Esophagus muscularis mucosa (tissue), 4 donors: ENCODE results near the gene SLC25A25. TPM values are rescaled to one million over a fixed set of nuclear protein-coding genes. Genes with fewer than 3 reads are reported as not detected.

Source experiments
- DNase-seq: peaks from one replicate; pipeline ENCODE4 v3.0.0-alpha.2; 2017; ENCODE audit errors: extremely low spot score
- H3K27ac ChIP-seq, 4 donors: fragments of 200-600 bp; sonication (generic); replicated peaks in 1 of 4; 1 replicate in 3 of 4; 2 replicates in 1 of 4; pipeline ENCODE4 v1.5.1; 2016 to 2019; ENCODE audit warnings: mild to moderate bottlenecking in 1 of 4
- H3K27me3 ChIP-seq, 4 donors: fragments of 200-600 bp; sonication (generic); one replicate each; pipeline versions ENCODE4 v1.5.1 to v1.6.0; 2016 to 2019
- H3K36me3 ChIP-seq, 4 donors: fragments of 200-600 bp; sonication (generic); one replicate each; pipeline ENCODE4 v1.5.1; 2016 to 2019
- H3K4me1 ChIP-seq, 4 donors: fragments of 200-600 bp; sonication (generic); one replicate each; pipeline ENCODE4 v1.5.1; 2016 to 2019
- H3K4me3 ChIP-seq, 4 donors: fragments of 200-600 bp; sonication (generic); 1 replicate in 2 of 4; 2 replicates in 2 of 4; pipeline ENCODE4 v1.5.1; 2016 to 2019; ENCODE audit warnings: mild to moderate bottlenecking in 4 of 4, moderate library complexity in 1 of 4
- H3K9me3 ChIP-seq, 4 donors: fragments of 200-600 bp; sonication (generic); 1 replicate in 3 of 4; 2 replicates in 1 of 4; pipeline ENCODE4 v1.5.1; 2016 to 2019
- EP300 ChIP-seq: sonication (generic); formaldehyde crosslinking; IDR thresholded peaks from one replicate; pipeline ENCODE4 v1.6.1; 2017; ENCODE audit warnings: antibody characterized with exemption
- POLR2A ChIP-seq: fragments of 450-650 bp; IDR thresholded peaks from one replicate; pipeline ENCODE4 v1.6.1; 2017; ENCODE audit warnings: antibody characterized with exemption, moderate library complexity, mild to moderate bottlenecking, low read depth
- POLR2AphosphoS5 ChIP-seq, 2 donors: sonication (generic); formaldehyde crosslinking; IDR thresholded peaks; one replicate each; pipeline ENCODE4 v1.6.1; 2017; ENCODE audit warnings: antibody characterized with exemption in 2 of 2
- WGBS: methylation state at CpG from one replicate; pipeline ENCODE4 v1.1.5; 2018; 5-methylcytosine and 5-hydroxymethylcytosine counted together
- intact Hi-C: fragments of 100-400 bp; cut with DNase I; formaldehyde crosslinking; loops from one replicate; pipeline ENCODE4 v1.15.1; 2023
- total RNA-seq, 4 donors: library from RNA; depleted of rRNA; stranded (reverse); fragments of >200 nt; gene quantifications; one replicate each; pipeline versions ENCODE4 v1.1.0 to v1.2.1, GENCODE V29; 2016
- TF ChIP-seq, protein P1 (sequence below), 3 experiments: fragments of 200-600 bp in 2 of 3; fragments of 450-650 bp in 1 of 3; sonication (generic) in 2 of 3; IDR thresholded peaks; one replicate each; pipeline ENCODE4 v1.5.1; 2017 to 2019; ENCODE audit warnings: antibody characterized with exemption in 3 of 3, mild to moderate bottlenecking in 2 of 3, moderate library complexity in 1 of 3

Gene SLC25A25
- total RNA-seq, 4 donors from 2014 or later: 14.5 to 140 (median 21.3) TPM

DNA sequence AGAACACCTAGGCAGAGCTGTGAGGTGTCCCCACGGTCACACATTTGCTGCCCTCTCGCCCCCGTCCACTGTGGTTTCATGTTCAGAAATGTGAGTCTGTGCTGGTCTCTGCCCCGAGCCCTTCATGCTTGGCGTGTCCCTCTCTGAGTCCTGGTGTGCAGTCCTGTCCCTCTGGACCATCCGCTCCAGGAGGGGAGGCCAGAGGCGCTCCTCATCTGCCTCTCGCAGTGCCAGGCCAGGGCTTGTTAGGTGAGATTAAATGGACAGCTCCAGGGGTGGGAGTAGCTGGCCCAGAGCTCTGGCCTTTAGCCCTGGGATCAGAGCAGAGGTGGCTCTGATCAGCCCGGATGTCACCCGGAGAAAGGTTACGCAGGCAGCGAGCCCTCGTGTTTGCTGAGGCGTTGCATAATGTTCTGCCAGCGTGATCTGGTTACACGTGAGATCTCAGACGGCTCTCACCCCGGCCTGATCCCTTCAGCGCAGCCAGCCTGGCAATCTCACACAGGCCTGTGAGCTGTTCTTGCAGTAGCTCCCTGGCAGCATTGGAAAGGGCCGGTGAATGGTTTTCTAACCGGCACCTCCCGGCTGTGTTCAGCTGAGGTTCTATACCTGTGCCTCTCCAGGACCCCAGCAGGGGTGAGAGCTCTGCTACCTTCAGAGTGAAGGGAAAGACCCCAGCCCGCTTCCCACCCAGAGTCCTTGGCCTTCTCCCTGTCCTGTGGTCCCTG, 35.0 kb downstream of the SLC25A25 start:
- Histone ChIP-seq H3K9me3 (no peaks in the 10 kb centered on the region), H3K36me3 (peaks cover 61 to 74% (median 68%) of the 10 kb centered on the region in 4 donors), H3K4me3 (no peak overlapping the region), H3K27ac (peak overlapping the region in 2 of 4 donors; percentile 3 to 10), H3K27me3 (no peaks in the 10 kb centered on the region), H3K4me1 (peaks cover 42 to 64% (median 57%) of the 10 kb centered on the region in 4 donors)
- 100% methylated on average over 6 of the region's 23 CpGs for WGBS
- intact Hi-C loops: no loop called here
- DNase-seq: no peak
- TF ChIP-seq, protein P1, sequence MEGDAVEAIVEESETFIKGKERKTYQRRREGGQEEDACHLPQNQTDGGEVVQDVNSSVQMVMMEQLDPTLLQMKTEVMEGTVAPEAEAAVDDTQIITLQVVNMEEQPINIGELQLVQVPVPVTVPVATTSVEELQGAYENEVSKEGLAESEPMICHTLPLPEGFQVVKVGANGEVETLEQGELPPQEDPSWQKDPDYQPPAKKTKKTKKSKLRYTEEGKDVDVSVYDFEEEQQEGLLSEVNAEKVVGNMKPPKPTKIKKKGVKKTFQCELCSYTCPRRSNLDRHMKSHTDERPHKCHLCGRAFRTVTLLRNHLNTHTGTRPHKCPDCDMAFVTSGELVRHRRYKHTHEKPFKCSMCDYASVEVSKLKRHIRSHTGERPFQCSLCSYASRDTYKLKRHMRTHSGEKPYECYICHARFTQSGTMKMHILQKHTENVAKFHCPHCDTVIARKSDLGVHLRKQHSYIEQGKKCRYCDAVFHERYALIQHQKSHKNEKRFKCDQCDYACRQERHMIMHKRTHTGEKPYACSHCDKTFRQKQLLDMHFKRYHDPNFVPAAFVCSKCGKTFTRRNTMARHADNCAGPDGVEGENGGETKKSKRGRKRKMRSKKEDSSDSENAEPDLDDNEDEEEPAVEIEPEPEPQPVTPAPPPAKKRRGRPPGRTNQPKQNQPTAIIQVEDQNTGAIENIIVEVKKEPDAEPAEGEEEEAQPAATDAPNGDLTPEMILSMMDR (IDR thresholded peaks at IDR 0.05): no peak
- TF ChIP-seq EP300 (no peak), POLR2AphosphoS5 (IDR thresholded peaks at IDR 0.05) (no peak), POLR2A (no peak)

DNA sequence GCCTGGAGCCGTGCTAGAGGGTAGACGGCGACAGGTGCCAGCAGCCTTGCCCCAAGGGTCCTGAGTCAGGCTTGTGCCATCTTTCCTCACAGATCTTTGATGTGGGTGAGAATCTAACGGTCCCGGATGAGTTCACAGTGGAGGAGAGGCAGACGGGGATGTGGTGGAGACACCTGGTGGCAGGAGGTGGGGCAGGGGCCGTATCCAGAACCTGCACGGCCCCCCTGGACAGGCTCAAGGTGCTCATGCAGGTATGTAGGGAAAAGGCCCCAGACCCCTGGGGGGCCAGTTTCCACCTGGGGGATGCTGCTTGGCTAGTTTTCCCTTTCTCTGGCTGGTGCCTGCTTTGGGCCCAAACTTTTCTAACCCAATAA, 35.5 kb downstream of the SLC25A25 start:
- H3K27ac ChIP-seq: peak overlapping the region in 1 of 4 donors; percentile 10
- no peaks in the 10 kb centered on the region for H3K9me3 ChIP-seq
- DNase-seq: no peak
- H3K36me3 ChIP-seq: peaks cover 65 to 79% (median 73%) of the 10 kb centered on the region in 4 donors
- no peak for TF ChIP-seq EP300
- TF ChIP-seq, protein P1 (IDR thresholded peaks at IDR 0.05): peak in 1 of 3 experiments; percentile 6
- no peak for TF ChIP-seq POLR2A
- no peak overlapping the region for H3K4me3 ChIP-seq
- H3K4me1 ChIP-seq: peaks cover 43 to 59% (median 58%) of the 10 kb centered on the region in 4 donors
- H3K27me3 ChIP-seq: no peaks in the 10 kb centered on the region
- WGBS: 47% methylated on average over 5 of the region's 8 CpGs
- intact Hi-C loops: no loop called here

DNA sequence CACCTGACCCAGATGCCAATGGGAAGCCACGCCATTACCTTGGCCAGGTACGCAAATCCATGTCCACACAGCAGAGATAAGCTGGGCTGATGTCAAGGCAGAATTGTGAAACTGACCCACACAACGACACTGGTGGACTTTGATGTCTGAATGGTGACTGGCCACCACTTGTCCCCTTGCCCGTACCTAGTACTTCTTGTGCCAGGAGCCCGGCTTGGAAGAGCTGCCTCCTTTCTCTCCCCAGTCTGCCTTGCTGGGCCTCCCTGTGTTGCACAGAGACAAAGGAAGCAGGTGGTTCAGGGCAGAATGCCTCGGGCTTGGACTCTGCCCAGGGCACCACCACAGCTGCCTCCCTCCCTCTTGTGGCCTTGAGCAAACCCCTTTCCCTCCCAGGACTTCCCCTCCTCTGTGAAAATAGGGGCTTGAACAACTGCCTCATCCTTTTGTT, 36.2 kb downstream of the SLC25A25 start:
- intact Hi-C loops: no loop called here
- no peak overlapping the region for H3K27ac ChIP-seq
- no peak for DNase-seq
- H3K36me3 ChIP-seq: peaks cover 65 to 86% (median 79%) of the 10 kb centered on the region in 4 donors
- no peak overlapping the region for H3K4me3 ChIP-seq
- H3K27me3 ChIP-seq: no peaks in the 10 kb centered on the region
- H3K9me3 ChIP-seq: no peaks in the 10 kb centered on the region
- 50% methylated on average over 5 of the region's 6 CpGs for WGBS
- H3K4me1 ChIP-seq: peaks cover 46 to 61% (median 59%) of the 10 kb centered on the region in 4 donors
- TF ChIP-seq EP300 (no peak), POLR2A (peak; percentile 10)

DNA sequence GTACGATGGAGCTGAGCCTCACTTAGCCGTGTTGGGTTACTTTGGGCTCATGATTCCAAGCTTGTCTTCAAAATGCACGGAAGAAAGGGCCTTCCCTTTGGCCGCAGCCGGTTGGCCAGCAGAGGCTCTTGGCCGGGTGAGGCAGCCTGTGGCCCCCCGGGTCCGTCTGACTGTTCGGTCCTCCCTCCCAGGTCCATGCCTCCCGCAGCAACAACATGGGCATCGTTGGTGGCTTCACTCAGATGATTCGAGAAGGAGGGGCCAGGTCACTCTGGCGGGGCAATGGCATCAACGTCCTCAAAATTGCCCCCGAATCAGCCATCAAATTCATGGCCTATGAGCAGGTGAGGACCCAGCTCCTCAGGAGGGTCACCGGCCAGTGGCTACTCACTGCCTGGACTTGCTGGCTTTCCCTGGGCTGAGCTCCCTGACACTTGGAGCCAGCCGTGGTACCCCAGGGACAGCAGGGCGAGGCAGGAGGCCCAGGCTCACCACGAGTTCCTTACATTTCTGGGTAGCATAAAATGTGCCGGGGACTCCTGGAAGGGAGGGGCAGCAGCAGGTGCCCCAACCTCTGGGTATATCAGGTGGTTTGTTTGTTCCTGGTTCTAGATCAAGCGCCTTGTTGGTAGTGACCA, 37.6 kb downstream of the SLC25A25 start:
- H3K27me3 ChIP-seq: no peaks in the 10 kb centered on the region
- WGBS: 84% methylated on average over 11 of the region's 21 CpGs
- no peak overlapping the region for H3K27ac ChIP-seq
- peaks cover 34 to 50% (median 49%) of the 10 kb centered on the region in 4 donors for H3K4me1 ChIP-seq
- no peak for DNase-seq
- no peak for TF ChIP-seq POLR2AphosphoS5 (IDR thresholded peaks at IDR 0.05)
- no peak for TF ChIP-seq EP300
- no peak overlapping the region for H3K4me3 ChIP-seq
- intact Hi-C loops: no loop called here
- peaks cover 65 to 87% (median 79%) of the 10 kb centered on the region in 4 donors for H3K36me3 ChIP-seq
- H3K9me3 ChIP-seq: no peaks in the 10 kb centered on the region

DNA sequence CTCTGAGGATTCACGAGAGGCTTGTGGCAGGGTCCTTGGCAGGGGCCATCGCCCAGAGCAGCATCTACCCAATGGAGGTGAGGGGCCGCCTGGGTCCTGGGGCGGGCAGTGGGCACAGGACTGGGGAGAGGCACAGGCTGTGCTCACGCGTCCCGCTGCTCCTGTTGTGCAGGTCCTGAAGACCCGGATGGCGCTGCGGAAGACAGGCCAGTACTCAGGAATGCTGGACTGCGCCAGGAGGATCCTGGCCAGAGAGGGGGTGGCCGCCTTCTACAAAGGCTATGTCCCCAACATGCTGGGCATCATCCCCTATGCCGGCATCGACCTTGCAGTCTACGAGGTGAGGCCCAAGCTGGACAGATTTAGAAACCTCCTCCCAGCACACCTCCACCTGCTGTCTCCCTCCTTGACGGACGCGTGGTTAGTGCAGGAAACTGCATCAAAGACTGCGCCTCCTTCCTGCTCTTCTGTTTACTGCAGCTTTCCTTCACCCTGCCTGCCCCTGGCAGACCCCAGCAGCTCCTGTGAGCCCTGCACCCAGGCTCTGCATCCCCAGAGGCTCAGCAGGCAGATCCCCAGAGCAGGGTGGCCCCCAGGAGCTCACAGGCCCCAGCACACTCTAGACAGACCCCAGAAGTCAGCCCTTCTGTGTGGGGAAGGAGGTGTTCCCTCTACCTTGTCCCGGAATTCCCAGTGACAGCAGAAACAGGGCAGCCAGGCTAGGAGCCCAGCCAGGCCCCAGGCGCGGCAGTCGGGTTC, 38.3 kb downstream of the SLC25A25 start:
- Histone ChIP-seq H3K27ac (peak overlapping the region in 1 of 4 donors; percentile 6), H3K4me1 (peaks cover 27 to 47% (median 43%) of the 10 kb centered on the region in 4 donors), H3K27me3 (no peaks in the 10 kb centered on the region), H3K4me3 (no peak overlapping the region), H3K36me3 (peaks cover 61 to 80% (median 74%) of the 10 kb centered on the region in 4 donors), H3K9me3 (no peaks in the 10 kb centered on the region)
- WGBS: 88% methylated on average over 14 of the region's 23 CpGs
- no peak for TF ChIP-seq POLR2A
- TF ChIP-seq, protein P1 (IDR thresholded peaks at IDR 0.05): no peak
- TF ChIP-seq EP300: no peak
- no peak for TF ChIP-seq POLR2AphosphoS5 (IDR thresholded peaks at IDR 0.05)
- no peak for DNase-seq
- intact Hi-C loops: no loop called here
